T-helper 22 cell (primary cell): ENCODE data around the gene KRTAP6-2.

Experiments used
- DNase-seq: peaks from one replicate; pipeline ENCODE4 v3.0.0-alpha.2; 2020; ENCODE audit warnings: low read depth

KRTAP6-2 gene

GRCh38 chr21:30598802-30599201, at the start of gene KRTAP6-2:
KRTAP6-2 (minus strand) TSS chr21:30598902; CDS start chr21:30598874, 28 bp downstream.
- DNase-seq, result no peak

- DNase-seq, result no peak
Measured at GRCh38 chr21:30646904-30647414, 48.3 kb upstream of the KRTAP6-2 start.

- no peak for DNase-seq
Measured at GRCh38 chr21:30642564-30642963, 43.9 kb upstream of the KRTAP6-2 start, which contains the start of gene KRTAP20-3. KRTAP20-3 (plus strand) TSS chr21:30642864.

GRCh38 chr21:30638686-30639085, 40.0 kb upstream of the KRTAP6-2 start:
- no peak for DNase-seq

GRCh38 chr21:30634906-30635305, 36.2 kb upstream of the KRTAP6-2 start, which contains the start of gene KRTAP20-2:
KRTAP20-2 (plus strand) TSS chr21:30635206; CDS start chr21:30635264, 58 bp downstream.
- no peak for DNase-seq

- DNase-seq, result no peak
Measured at GRCh38 chr21:30629200-30629599, 30.5 kb upstream of the KRTAP6-2 start.

GRCh38 chr21:30628109-30628508, 29.4 kb upstream of the KRTAP6-2 start:
- no peak for DNase-seq

GRCh38 chr21:30625449-30626165, 26.9 kb upstream of the KRTAP6-2 start:
- DNase-seq, result no peak

GRCh38 chr21:30623362-30623761, 24.7 kb upstream of the KRTAP6-2 start:
- no peak for DNase-seq

- no peak for DNase-seq
Measured at GRCh38 chr21:30620522-30620921, 21.8 kb upstream of the KRTAP6-2 start, which contains the start of gene KRTAP20-4. KRTAP20-4 (plus strand) TSS chr21:30620627.

- DNase-seq, result no peak
Measured at GRCh38 chr21:30620080-30620479, 21.4 kb upstream of the KRTAP6-2 start.

- DNase-seq, result no peak
Measured at GRCh38 chr21:30616125-30616524, 17.4 kb upstream of the KRTAP6-2 start, which contains the start of gene KRTAP20-1. KRTAP20-1 (plus strand) TSS chr21:30616425; CDS start chr21:30616455, 30 bp downstream.

- DNase-seq, result no peak
Measured at GRCh38 chr21:30615199-30615598, 16.5 kb upstream of the KRTAP6-2 start.

- DNase-seq, result no peak
Measured at GRCh38 chr21:30613836-30614235, 15.1 kb upstream of the KRTAP6-2 start, which contains the start of gene KRTAP6-1. KRTAP6-1 (minus strand) TSS chr21:30613930; CDS start chr21:30613904, 26 bp downstream.

- DNase-seq, result no peak
Measured at GRCh38 chr21:30612132-30612531, 13.4 kb upstream of the KRTAP6-2 start.

GRCh38 chr21:30605968-30606367, 7.3 kb upstream of the KRTAP6-2 start:
- no peak for DNase-seq

GRCh38 chr21:30600787-30601186, 2.1 kb upstream of the KRTAP6-2 start, which contains the start of gene KRTAP22-1:
KRTAP22-1 (plus strand) TSS chr21:30601087.
- DNase-seq, result no peak

GRCh38 chr21:30592140-30592539, 6.6 kb downstream of the KRTAP6-2 start, which contains the start of gene KRTAP6-3:
KRTAP6-3 (plus strand) TSS chr21:30592440; CDS start chr21:30592446, 6 bp downstream.
- no peak for DNase-seq

GRCh38 chr21:30590297-30590696, 8.4 kb downstream of the KRTAP6-2 start, which contains the start of gene KRTAP22-2:
KRTAP22-2 (minus strand) TSS chr21:30590397.
- DNase-seq, result no peak

- no peak for DNase-seq
Measured at GRCh38 chr21:30582870-30583269, 15.8 kb downstream of the KRTAP6-2 start.

GRCh38 chr21:30580132-30580531, 18.6 kb downstream of the KRTAP6-2 start:
- no peak for DNase-seq

- no peak for DNase-seq
Measured at GRCh38 chr21:30579346-30579745, 19.4 kb downstream of the KRTAP6-2 start.

- no peak for DNase-seq
Measured at GRCh38 chr21:30577766-30578165, 20.9 kb downstream of the KRTAP6-2 start.
